ENCODE measurements around the gene MMP28.

- TF ChIP-seq, protein P1, sequence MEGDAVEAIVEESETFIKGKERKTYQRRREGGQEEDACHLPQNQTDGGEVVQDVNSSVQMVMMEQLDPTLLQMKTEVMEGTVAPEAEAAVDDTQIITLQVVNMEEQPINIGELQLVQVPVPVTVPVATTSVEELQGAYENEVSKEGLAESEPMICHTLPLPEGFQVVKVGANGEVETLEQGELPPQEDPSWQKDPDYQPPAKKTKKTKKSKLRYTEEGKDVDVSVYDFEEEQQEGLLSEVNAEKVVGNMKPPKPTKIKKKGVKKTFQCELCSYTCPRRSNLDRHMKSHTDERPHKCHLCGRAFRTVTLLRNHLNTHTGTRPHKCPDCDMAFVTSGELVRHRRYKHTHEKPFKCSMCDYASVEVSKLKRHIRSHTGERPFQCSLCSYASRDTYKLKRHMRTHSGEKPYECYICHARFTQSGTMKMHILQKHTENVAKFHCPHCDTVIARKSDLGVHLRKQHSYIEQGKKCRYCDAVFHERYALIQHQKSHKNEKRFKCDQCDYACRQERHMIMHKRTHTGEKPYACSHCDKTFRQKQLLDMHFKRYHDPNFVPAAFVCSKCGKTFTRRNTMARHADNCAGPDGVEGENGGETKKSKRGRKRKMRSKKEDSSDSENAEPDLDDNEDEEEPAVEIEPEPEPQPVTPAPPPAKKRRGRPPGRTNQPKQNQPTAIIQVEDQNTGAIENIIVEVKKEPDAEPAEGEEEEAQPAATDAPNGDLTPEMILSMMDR (IDR thresholded peaks at IDR 0.05), result no peak
- TF ChIP-seq POLR2A (IDR thresholded peaks at IDR 0.05), result no peak
These were observed 63.3 kb downstream of the MMP28 start for GRCh38 chr17:35731917-35732805.

All from lower leg skin (tissue), 3 donors.